ENCODE results near the gene AFAP1L1.

The AFAP1L1 gene

DNA sequence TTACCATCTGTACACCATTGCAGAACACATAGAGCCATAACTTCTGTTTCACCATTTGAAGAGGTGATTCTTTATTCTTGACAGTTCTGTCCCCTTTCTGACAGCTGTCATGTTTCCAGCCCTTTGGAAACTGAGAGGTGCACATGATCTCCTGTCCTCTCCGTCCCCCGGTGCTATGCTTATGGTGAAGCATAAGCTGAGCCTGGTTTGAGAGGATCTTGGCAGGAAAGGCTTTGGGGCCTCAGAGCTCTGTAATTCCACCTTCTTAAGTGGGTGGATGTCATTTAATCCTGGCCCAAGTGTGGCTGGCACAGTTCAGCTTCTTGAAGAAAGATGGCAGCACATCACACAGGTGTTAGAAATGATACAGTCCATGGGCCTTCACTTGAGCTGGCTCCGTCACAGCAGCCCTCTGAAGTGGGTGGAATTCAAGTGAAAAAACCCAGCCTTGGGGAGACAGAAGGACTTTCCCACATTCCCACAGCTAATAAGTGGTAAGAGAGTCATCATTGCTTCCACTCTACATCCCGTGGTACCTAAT, 43.0 kb downstream of the AFAP1L1 start:
- no peak for DNase-seq (ENCODE audit: low read depth)

DNA sequence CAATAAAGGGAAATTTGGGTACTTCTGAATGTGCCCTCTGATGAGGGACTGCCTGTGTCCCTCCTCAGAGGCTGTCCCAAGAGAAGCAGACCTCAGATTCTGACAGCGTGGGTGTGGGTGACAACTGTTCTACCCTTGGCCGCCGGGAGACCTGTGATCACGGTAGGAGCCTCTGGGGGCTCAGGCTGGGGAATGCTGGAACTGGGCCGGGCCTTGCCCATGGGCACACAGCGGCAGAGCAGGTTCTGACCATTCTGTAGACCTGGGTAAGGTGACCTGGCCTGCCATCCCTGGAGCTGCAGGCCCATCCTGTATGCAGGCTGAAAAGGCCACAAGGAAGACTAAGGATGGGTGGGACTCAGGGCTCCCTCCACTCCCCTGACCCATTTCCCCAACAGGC, 44.1 kb downstream of the AFAP1L1 start:
- DNase-seq (ENCODE audit: low read depth), result no peak

DNA sequence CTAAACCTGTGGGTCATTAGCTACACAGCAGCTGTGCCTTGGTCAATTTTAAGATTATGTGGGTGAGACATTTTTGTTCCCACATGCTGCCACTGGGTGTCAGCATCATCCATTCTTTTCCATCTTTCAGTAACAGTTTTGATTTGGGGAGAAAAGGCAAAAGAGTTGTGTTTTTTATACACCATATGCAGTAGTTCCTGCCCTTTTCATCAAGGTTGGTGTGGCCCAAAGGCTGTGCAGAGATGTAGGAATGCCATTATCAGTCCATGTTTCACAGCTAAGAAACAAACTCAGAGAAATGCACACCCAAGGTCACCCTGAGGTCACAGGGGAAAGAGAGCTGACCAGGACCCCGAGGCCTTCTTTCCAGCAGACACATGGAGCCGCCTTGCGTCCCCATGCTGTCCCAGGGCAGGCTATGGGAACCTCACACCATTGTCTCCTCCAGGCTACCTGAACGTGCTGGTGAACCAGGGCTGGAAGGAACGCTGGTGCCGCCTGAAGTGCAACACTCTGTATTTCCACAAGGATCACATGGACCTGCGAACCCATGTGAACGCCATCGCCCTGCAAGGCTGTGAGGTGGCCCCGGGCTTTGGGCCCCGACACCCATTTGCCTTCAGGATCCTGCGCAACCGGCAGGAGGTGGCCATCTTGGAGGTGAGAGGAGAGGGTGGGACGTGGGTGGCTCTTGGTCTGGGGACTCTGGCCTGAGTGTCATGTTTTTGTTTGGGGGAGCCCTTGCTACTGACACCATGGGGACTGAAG, 45.8 kb downstream of the AFAP1L1 start:
- DNase-seq (ENCODE audit: low read depth), result peak; percentile 9

DNA sequence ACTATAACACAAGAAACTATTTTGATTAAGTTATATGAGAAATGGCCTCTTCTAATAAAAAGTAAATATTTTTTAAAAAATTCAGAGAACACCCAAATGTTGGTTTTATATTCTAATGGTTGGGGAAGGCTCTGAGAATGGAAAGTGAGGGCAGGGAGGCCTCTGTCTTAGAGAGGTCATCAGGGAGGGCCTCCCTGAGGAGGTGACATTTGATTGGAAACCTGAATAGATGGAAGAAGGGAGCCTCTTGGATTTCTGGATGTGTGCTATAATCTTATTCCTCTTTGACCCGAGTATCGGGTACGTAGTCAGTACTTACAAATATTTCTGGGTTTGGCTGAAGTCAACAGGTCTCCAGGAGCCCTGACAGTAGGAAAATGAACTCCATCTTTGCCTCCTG, 47.5 kb downstream of the AFAP1L1 start:
- DNase-seq (ENCODE audit: low read depth), result no peak

DNA sequence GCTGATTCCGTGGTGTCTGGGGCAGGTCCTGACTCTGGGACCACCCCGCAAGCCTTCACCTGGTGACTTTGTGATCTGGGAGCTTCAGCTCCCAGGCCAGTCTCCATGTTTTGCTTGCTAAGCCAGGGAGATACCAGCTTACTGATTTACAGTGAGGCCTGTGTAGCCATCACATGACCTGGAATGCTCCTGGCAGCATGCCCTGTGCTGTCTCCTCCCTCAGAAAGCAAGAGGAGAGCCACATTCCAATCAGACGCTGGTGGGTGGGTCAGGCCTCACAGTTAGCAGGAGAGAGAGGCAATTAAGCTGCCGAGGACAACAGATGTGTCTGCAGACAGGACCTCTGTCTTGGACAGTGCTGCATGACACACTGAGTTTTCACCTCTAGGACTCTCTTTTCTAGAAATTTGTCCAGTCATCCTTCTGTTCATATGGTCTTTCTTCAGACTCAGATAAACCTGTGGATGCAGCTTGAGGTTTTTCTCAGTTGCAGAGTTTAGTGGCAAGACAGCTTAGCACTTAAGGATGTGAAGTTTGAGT, 49.2 kb downstream of the AFAP1L1 start:
- DNase-seq (ENCODE audit: low read depth), result no peak

DNA sequence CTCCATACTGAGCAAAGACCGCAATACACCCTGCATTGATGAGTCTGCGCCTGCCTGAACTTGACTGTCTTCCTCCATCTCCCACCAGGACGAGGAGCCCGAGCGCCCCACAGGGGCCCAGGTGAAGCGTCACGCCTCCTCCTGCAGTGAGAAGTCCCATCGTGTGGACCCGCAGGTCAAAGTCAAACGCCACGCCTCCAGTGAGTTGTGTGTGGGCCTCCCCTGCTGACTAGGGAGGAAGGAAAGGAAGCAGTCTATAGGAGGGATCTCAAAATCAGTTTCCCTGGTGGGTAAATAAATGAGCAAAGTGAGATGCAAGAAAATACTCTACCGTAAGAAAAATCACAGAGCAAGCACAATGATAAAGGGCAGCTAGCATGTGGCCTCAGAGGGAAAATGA, 50.9 kb downstream of the AFAP1L1 start:
- no peak for DNase-seq (ENCODE audit: low read depth)

DNA sequence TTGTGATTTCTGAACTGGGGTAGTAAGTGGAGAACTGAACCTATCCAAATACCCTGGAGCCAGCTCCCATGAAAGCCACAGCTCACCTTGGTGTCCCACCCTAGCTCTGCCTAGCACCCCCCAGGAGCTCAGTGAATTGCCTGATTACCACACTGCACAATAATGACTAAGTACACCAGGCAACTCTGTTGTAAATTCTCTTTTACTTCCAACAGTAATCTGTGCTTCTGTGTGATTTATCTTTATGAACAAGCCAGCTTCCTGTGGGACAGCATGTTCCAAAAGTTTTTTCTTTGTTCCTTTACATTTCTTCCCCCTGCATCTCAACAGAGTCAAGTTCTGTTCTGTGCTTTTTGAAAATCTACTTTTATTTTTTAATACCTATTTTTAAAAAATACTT, 51.6 kb downstream of the AFAP1L1 start:
- DNase-seq (ENCODE audit: low read depth), result no peak

DNA sequence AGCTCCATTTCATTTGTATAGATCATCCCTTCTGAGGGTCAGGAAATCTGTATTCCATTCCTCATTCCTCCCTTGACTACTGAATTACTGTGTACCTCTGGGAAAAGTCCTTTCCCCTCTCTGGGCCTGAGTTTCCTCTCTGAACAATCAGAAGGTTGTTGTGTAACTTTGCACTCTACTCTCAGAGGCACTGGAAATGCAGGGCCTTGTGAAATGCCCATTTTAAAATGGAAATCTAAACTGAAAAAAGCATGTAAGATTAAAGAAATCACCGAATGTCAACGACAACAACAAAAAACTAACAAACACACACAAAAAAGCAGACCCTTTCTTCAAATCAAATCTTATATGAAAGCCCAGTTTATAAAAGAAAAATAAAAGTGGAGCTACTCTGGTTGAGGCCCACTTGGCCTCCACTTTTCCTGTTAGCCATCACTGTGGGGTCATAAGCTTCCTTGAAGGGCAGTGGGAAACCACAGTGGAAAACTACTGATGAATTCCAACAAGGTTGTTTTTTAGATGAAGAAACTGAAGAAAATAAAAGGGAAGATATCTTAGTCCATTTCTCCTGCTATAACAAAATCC, 52.1 kb downstream of the AFAP1L1 start:
- no peak for DNase-seq (ENCODE audit: low read depth)

DNA sequence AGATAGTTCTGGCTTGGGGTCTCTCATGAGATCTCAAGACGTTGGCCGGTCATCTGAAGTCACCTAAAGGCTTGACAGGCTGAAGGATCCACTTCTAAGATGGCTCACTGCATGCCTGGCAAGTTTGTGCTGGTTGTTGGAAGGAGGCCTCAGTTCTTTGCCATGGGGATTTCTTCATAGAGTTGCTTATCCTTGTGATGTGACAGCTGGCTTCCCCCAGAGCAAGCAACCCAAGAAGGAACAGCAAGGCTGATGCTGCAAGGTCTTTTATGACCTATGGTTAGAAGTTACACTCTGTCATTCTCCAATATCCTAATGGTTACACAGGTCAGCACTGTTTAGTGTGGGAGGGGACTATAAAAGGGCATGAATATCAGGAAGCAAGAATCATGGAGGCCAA, 53.0 kb downstream of the AFAP1L1 start:
- DNase-seq (ENCODE audit: low read depth), result no peak

DNA sequence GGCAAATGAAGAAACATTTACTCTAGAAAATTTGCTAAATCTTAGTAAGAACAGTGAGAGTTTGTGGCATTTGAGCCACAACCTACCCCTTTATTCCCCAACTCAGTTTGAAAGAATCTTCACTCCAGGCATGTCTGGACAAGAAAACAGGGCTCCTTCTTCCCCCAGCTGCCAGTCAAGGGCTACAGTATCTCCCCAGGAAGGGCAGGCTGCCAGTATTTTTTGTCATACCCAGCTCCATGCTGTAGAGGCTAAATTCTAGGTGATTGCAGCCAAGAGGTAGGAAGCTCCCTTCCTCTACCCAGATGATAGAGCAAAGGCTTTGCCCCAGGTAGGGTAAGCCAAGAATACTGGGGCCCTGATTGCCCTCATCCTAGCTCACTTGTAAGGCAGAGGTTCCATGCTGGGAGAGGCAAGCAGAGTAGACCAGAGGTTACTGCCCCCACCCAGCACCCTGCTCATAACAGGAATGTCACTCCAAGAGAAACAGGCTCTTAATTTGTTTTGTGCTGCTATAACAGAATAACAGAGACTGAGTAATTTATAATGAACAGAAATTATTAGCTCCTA, 53.6 kb downstream of the AFAP1L1 start:
- no peak for DNase-seq (ENCODE audit: low read depth)

DNA sequence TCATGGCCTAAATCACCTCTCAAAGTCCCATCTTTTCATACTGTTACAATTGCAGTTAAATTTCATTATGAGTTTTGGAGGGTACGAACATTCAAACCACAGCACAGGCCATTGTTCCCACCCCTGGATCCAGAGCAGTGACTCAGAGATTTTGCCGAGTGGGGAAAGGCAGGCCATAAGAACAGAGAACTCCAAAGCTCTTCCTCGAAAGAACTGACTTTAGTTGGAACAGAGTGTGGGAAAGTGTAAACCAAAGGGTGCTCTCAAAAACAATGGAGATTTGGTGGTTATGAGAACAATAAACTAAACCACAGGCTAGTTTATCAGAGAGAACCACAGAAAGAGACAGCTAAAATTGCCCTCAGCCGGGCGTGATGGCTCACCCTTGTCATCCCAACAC, 54.2 kb downstream of the AFAP1L1 start:
- no peak for DNase-seq (ENCODE audit: low read depth)

DNA sequence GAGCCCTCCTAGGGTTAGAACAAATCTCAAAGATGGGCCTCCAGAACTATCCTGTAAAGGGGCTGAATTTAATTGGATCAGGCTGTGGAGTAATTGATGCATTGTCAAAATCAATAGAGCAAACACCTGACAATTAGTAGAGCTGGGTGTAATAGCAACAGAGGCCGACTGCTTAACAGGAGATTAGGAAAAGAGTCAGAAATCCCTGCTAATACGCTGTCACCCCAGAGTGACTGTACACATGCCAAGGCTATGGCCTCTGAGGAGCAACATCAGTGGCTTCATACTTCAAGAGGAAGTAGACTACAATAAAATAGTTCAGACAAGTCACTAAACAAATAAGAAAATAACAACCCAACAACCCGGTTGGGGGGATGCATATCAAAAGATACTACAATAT, 55.0 kb downstream of the AFAP1L1 start:
- DNase-seq (ENCODE audit: low read depth), result no peak

DNA sequence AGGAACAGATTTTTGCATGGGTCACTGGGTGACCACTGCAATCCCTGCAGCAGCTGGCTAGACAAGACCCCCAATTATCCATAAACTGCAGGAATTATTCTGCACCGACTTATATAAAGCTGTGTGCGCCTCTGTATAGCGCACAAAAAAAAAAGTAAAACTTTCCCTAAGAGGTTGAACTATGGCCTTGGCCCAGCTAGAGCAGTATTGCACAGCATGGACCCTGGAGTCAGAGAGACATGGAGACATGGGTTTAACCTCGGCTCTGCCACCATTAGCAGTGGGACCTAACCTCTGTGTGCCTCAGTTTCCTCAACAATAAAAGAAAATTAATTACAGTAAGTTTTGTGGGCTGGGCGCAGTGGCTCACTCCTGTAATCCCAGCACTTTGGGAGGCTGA, 56.5 kb downstream of the AFAP1L1 start:
- no peak for DNase-seq (ENCODE audit: low read depth)

DNA sequence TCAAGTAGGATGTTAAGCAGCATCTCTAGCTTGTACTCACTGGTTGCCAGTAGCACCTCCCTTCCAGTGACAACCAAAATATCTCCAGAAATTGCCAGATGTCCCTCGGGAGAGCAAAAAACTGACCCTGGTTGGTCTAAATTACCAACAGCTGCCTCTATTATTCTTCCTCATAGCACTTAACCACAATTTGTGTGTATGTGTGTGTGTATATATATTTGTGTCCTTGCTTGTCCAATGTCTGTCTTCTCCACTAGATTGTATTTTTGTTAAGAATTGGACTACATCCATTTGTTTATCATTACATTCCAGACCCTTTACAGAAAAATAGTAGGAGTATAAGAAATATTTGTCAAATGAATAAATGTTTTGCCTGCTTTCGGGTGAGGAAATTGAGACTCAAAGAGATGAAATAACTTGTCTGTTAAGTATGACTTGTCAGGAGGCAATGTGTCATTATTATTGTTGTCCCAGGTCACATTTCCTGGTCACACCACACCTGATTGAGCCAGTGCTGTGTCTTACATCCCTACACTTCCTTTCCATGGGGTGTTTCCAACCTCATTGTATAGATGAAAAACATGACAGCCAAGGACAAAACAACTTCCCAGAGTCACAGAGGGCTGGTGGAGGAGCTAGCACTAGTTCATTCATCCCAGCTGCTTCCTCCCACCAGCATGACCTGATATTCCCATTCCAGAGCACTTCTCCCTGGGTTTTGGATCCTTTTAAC, 62.2 kb downstream of the AFAP1L1 start:
- DNase-seq (ENCODE audit: low read depth), result no peak

DNA sequence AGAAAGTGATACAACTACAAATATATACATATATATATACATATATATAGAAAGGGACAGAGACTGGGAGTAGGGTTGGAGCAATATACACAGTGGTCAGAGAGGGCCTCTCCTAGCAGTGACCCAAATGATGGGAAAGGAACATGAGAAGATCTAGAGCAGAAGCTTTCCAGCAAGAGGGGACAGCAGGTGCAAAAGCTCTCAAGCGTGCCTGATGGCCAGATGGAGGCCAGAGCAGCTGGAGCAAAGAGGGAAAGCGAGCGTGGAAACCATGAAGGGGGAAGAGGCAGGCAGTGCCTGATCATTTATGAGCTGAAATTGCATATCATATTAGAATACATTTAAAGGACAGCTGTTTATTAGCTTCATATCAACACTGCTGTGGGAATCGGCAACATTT, 66.1 kb downstream of the AFAP1L1 start:
- no peak for DNase-seq (ENCODE audit: low read depth)

DNA sequence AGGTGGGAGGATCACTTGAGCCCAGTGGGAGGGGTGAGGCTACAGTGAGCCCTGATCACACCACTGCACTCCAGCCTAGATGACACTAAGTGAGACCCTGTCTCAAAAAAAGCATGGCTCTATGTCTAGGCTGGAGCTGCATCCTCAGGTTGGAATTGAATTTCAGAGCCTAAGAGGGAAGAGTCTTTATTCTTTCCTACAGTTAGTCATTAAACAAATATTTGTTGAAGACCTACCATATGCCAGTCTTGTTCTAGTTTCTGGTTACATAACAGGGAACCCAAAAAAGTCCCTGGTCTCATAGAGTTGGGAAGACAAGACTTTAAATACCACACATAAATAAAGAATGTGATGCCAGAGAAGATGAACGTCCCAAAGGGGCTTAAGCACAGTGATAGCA, 66.7 kb downstream of the AFAP1L1 start:
- DNase-seq (ENCODE audit: low read depth), result no peak

DNA sequence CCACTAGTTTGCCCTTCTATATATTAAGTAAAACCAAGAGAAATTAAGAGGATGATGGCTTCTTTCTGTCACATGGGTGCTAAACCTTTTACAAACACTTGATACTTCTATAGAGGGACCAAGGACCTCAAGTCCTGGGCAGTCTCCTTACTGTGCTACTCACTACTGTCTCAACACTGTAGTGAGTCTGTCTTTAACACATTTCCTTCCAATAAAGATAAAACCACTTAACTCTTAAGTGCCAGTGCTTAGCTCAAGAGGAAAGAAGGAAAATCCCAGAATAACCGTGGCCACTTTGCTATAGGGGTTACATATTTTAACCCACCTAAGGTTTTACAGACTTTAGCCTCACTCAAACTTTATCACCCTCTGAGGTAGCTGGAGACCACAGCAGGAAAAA, 69.3 kb downstream of the AFAP1L1 start:
- DNase-seq (ENCODE audit: low read depth), result no peak

DNA sequence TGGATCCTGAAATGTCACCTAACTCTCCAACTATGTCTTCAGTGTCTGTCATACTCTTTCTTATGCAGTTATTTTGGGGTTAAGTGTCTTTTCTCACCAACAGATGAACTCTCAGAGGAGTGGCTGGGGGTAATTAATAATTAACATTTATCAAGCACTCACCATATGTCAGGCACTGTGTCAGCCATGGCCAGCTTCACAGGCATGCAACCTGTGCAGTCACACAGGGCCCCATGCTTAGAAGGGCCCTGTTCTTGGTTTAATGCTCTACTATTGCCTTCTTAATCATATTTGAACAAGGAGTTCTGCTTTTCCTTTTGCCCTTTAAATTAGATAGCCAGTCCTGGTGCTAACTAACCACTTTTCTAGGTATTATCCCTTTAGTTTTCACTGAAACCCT, 70.2 kb downstream of the AFAP1L1 start:
- no peak for DNase-seq (ENCODE audit: low read depth)

DNA sequence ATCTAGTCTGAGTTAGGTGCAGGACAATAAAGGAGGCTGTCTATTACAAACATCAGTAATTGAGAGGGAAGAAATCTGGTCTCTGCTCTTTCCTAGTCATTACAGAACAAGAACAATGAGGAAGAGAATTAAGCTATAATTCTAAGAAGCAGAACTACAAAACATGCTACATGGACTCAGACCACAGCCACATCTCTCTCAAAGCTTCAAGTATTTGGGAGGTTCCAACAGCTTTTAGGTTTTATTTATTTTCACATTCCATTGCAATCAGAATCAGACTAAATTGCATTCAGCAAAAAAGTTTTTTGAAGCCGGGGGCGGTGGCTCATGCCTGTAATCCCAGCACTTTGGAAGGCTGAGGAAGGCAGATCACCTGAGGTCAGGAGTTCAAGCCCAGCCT, 72.5 kb downstream of the AFAP1L1 start:
- no peak for DNase-seq (ENCODE audit: low read depth)

DNA sequence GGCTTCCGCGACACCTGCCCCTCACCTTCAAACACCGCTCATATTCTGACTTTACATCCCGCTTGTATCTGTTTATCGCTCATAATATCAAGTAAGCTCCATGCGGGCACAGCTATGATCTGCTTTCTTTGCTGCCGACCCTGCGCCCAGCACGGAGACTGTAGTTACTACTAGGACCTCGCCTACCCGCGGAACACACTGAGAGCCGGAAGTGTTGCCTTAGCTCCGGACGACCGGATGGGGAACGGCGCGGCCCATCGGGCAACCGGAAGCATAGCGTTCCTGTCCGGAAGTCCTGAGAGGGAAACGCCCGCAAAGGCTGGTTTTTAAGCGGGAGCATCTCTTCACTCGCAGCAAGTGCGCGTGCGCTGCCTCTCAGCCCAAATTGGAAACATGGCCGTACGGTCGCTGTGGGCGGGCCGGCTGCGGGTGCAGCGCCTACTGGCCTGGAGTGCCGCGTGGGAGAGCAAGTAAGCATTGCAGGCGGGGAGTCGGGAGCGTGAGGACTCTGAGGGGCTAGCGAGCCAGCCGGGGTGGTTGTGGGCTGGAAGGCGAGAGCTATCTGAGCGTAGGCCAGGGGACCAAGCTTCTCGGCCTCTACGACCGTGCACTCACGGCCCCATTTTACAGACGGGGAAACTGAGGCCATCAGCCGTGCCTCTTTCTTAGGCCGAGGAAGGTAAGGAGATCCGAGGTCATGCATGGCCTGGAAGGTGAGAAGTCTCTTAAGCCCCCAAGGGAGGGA, 73.7 kb downstream of the AFAP1L1 start, which contains the start of gene GRPEL2:
TSS of gene GRPEL2 (plus strand) at position 353 of the 745 bp plus-strand sequence. CDS start at position 394, 41 bp downstream.
- peak; percentile 69 for DNase-seq (ENCODE audit: low read depth)

DNA sequence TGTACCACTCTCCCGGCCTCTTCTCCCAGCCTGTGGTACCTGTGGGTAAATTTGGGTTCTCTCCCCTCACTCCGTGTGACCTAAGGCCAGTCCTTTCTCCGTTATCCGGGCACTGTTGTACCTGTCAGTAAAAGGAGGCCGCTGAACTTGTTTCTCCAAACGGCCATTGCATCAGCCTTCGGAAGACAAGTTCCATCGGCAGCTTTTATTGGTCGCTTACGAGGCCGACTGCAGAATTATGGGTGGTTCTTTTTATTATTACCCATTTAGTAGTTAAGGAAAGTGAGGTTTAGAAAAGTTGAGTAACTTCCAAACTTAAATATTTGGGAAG, 74.2 kb downstream of the AFAP1L1 start:
- no peak for DNase-seq (ENCODE audit: low read depth)

DNA sequence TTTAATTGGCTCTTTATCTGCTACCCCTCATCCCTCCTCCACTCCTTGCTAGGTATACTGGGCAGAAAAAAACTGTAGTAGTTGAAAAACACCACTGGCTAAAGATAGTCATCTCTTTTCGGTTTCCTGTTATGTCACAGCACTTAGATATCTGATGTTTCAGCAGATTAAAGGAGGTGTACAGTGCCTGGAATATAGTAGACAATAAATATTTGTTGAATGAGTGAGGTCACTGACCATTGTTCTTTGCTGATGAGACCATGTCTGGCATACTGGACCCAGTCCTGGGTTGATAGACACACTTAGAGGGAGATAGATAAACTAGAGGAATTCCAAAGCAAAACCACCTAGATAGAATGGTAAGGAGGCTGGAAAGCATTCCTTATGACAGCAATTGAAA, 76.9 kb downstream of the AFAP1L1 start:
- DNase-seq (ENCODE audit: low read depth), result no peak

All from T follicular helper cell (primary cell).